GM19351 (cell line): Measurements from ENCODE around the gene IARS2.
"Not testable (repeated sequence)": the region's sequence is repeated elsewhere in the genome, so short reads cannot be mapped to it uniquely, and the experiment has no call there.

Experiments used
- ATAC-seq: cut with Tn5 transposase; IDR thresholded peaks from one replicate; pipeline ENCODE4 v1.9.1; 2021; ENCODE audit warnings: mild to moderate bottlenecking, moderate library complexity; ENCODE audit not compliant: unreplicated experiment

Gene IARS2

GRCh38 chr1:220110473-220110872 lies 16.5 kb downstream of the IARS2 start:
- not testable (repeated sequence) for ATAC-seq

- ATAC-seq = not testable (repeated sequence)
Observed at GRCh38 chr1:220112600-220112999, 18.7 kb downstream of the IARS2 start.

- ATAC-seq = peak; percentile 74
Observed at GRCh38 chr1:220113136-220113695, 19.3 kb downstream of the IARS2 start.

GRCh38 chr1:220119043-220119512 lies 25.1 kb downstream of the IARS2 start:
- ATAC-seq = no peak

GRCh38 chr1:220121791-220122530 lies 28.0 kb downstream of the IARS2 start:
- ATAC-seq = no peak

GRCh38 chr1:220123066-220123465 lies 29.1 kb downstream of the IARS2 start:
- no peak for ATAC-seq

- ATAC-seq = no peak
Observed at GRCh38 chr1:220123889-220124288, 30.0 kb downstream of the IARS2 start.

- ATAC-seq = no peak
Observed at GRCh38 chr1:220124542-220124941, 30.6 kb downstream of the IARS2 start.

- ATAC-seq = no peak
Observed at GRCh38 chr1:220127076-220127475, 33.1 kb downstream of the IARS2 start.

- ATAC-seq = no peak
Observed at GRCh38 chr1:220129479-220130210, 35.7 kb downstream of the IARS2 start.

- no peak for ATAC-seq
Observed at GRCh38 chr1:220135755-220136154, 41.8 kb downstream of the IARS2 start.

- ATAC-seq = no peak
Observed at GRCh38 chr1:220137019-220137786, 43.3 kb downstream of the IARS2 start.

- ATAC-seq = no peak
Observed at GRCh38 chr1:220139966-220140365, 46.0 kb downstream of the IARS2 start.

- no peak for ATAC-seq
Observed at GRCh38 chr1:220144051-220144450, 50.1 kb downstream of the IARS2 start.

GRCh38 chr1:220149742-220150141 lies 55.8 kb downstream of the IARS2 start:
- ATAC-seq = peak; percentile 76

GRCh38 chr1:220151454-220151853 lies 57.5 kb downstream of the IARS2 start:
- ATAC-seq = no peak

- no peak for ATAC-seq
Observed at GRCh38 chr1:220153147-220153546, 59.2 kb downstream of the IARS2 start.

GRCh38 chr1:220156620-220157146 lies 62.8 kb downstream of the IARS2 start:
- no peak for ATAC-seq

GRCh38 chr1:220157738-220158137 lies 63.8 kb downstream of the IARS2 start:
- no peak for ATAC-seq

- not testable (repeated sequence) for ATAC-seq
Observed at GRCh38 chr1:220158530-220158929, 64.6 kb downstream of the IARS2 start.

- ATAC-seq = no peak
Observed at GRCh38 chr1:220159041-220159440, 65.1 kb downstream of the IARS2 start.
